ENCODE data around the gene TRAPPC5. TPM values are rescaled to one million over a fixed set of nuclear protein-coding genes. Genes with fewer than 3 reads are reported as not detected.

TRAPPC5 gene
- total RNA-seq, 1 experiment from 2014 or later: 104 TPM

GRCh38 chr19:7669641-7670040, 11.0 kb upstream of the TRAPPC5 start:
- in situ Hi-C loops (cut with HindIII; ENCODE audit: low pct_unique_long_range_greater_than_20kb, low sequenced_read_pairs): no loop called here

GRCh38 chr19:7670150-7670783, 10.4 kb upstream of the TRAPPC5 start:
- DNase-seq (ENCODE audit: low read depth): no peak
- in situ Hi-C loops (cut with HindIII; ENCODE audit: low pct_unique_long_range_greater_than_20kb, low sequenced_read_pairs): no loop called here

More at GRCh38 chr19:7669641-7670040, 11.0 kb upstream of the TRAPPC5 start:
- DNase-seq (ENCODE audit: low read depth): no peak

- in situ Hi-C loops (cut with HindIII; ENCODE audit: low pct_unique_long_range_greater_than_20kb, low sequenced_read_pairs): no loop called here
Observed at GRCh38 chr19:7670790-7671189, 9.8 kb upstream of the TRAPPC5 start.

GRCh38 chr19:7672522-7672921, 8.1 kb upstream of the TRAPPC5 start:
- in situ Hi-C loops (cut with HindIII; ENCODE audit: low pct_unique_long_range_greater_than_20kb, low sequenced_read_pairs): no loop called here
- DNase-seq (ENCODE audit: low read depth): no peak

More at GRCh38 chr19:7670790-7671189, 9.8 kb upstream of the TRAPPC5 start:
- DNase-seq (ENCODE audit: low read depth): no peak

- in situ Hi-C loops (cut with HindIII; ENCODE audit: low pct_unique_long_range_greater_than_20kb, low sequenced_read_pairs): no loop called here
- DNase-seq (ENCODE audit: low read depth): peak; percentile 50
Observed at GRCh38 chr19:7674010-7675005, 6.3 kb upstream of the TRAPPC5 start.

- no peak for DNase-seq (ENCODE audit: low read depth)
- in situ Hi-C loops (cut with HindIII; ENCODE audit: low pct_unique_long_range_greater_than_20kb, low sequenced_read_pairs): no loop called here
Observed at GRCh38 chr19:7676376-7676775, 4.3 kb upstream of the TRAPPC5 start.

- no peak for DNase-seq (ENCODE audit: low read depth)
- in situ Hi-C loops (cut with HindIII; ENCODE audit: low pct_unique_long_range_greater_than_20kb, low sequenced_read_pairs): no loop called here
Observed at GRCh38 chr19:7676854-7677253, 3.8 kb upstream of the TRAPPC5 start, which contains the start of gene MCEMP1. Gene MCEMP1 (plus strand): TSS chr19:7677090. CDS start chr19:7677121, 31 bp downstream.

GRCh38 chr19:7677669-7678311, 2.8 kb upstream of the TRAPPC5 start:
- in situ Hi-C loops (cut with HindIII; ENCODE audit: low pct_unique_long_range_greater_than_20kb, low sequenced_read_pairs): no loop called here

GRCh38 chr19:7678971-7679751, 1.5 kb upstream of the TRAPPC5 start:
- DNase-seq (ENCODE audit: low read depth): no peak
- in situ Hi-C loops (cut with HindIII; ENCODE audit: low pct_unique_long_range_greater_than_20kb, low sequenced_read_pairs): no loop called here

More at GRCh38 chr19:7677669-7678311, 2.8 kb upstream of the TRAPPC5 start:
- DNase-seq (ENCODE audit: low read depth): no peak

- in situ Hi-C loops (cut with HindIII; ENCODE audit: low pct_unique_long_range_greater_than_20kb, low sequenced_read_pairs): no loop called here
- no peak for DNase-seq (ENCODE audit: low read depth)
Observed at GRCh38 chr19:7679771-7680605, 645 bp upstream of the TRAPPC5 start.

GRCh38 chr19:7681340-7682174, 924 bp downstream of the TRAPPC5 start:
- in situ Hi-C loops (cut with HindIII; ENCODE audit: low pct_unique_long_range_greater_than_20kb, low sequenced_read_pairs): no loop called here
- peak; percentile 31 for DNase-seq (ENCODE audit: low read depth)

- no peak for DNase-seq (ENCODE audit: low read depth)
- in situ Hi-C loops (cut with HindIII; ENCODE audit: low pct_unique_long_range_greater_than_20kb, low sequenced_read_pairs): no loop called here
Observed at GRCh38 chr19:7682175-7682855, 1.7 kb downstream of the TRAPPC5 start.

GRCh38 chr19:7685546-7686445, 5.2 kb downstream of the TRAPPC5 start:
- DNase-seq (ENCODE audit: low read depth): no peak
- in situ Hi-C loops (cut with HindIII; ENCODE audit: low pct_unique_long_range_greater_than_20kb, low sequenced_read_pairs): no loop called here

GRCh38 chr19:7687177-7687576, 6.5 kb downstream of the TRAPPC5 start:
- in situ Hi-C loops (cut with HindIII; ENCODE audit: low pct_unique_long_range_greater_than_20kb, low sequenced_read_pairs): no loop called here
- DNase-seq (ENCODE audit: low read depth): no peak

GRCh38 chr19:7689165-7689564, 8.5 kb downstream of the TRAPPC5 start:
- in situ Hi-C loops (cut with HindIII; ENCODE audit: low pct_unique_long_range_greater_than_20kb, low sequenced_read_pairs): no loop called here
- no peak for DNase-seq (ENCODE audit: low read depth)

All from Caki2 (cell line).